Activated T-cell treated with anti-CD3 and anti-CD28 coated beads, Interleukin-2, amount 50 U/mL, for 1 hour (primary cell): ENCODE measurements around the gene TLCD3A.
"Not testable (repeated sequence)": the region's sequence is repeated elsewhere in the genome, so short reads cannot be mapped to it uniquely, and the experiment has no call there.

Source experiments
- DNase-seq: peaks from one replicate; pipeline ENCODE4 v3.0.0-alpha.2; 2020

TLCD3A gene

GRCh38 chr17:732067-732901 lies at the start of gene TLCD3A:
Gene TLCD3A, plus strand, starts transcription at chr17:732596. Its CDS starts 52 bp downstream, at chr17:732648.
- peak; percentile 65 for DNase-seq

GRCh38 chr17:683040-683439 lies 49.4 kb upstream of the TLCD3A start:
- no peak for DNase-seq

GRCh38 chr17:683499-684254 lies 48.7 kb upstream of the TLCD3A start:
- no peak for DNase-seq

GRCh38 chr17:685006-685405 lies 47.4 kb upstream of the TLCD3A start:
- no peak for DNase-seq

GRCh38 chr17:688100-688989 lies 44.1 kb upstream of the TLCD3A start:
- DNase-seq = no peak

GRCh38 chr17:689556-690275 lies 42.7 kb upstream of the TLCD3A start:
- DNase-seq = no peak

GRCh38 chr17:690361-690760 lies 42.0 kb upstream of the TLCD3A start:
- no peak for DNase-seq

- DNase-seq = no peak
Measured at GRCh38 chr17:691423-691822, 41.0 kb upstream of the TLCD3A start.

GRCh38 chr17:692116-692515 lies 40.3 kb upstream of the TLCD3A start:
- DNase-seq = no peak

GRCh38 chr17:693791-694638 lies 38.4 kb upstream of the TLCD3A start:
- no peak for DNase-seq

- no peak for DNase-seq
Measured at GRCh38 chr17:696369-696768, 36.0 kb upstream of the TLCD3A start.

- no peak for DNase-seq
Measured at GRCh38 chr17:697682-698081, 34.7 kb upstream of the TLCD3A start.

- DNase-seq = not testable (repeated sequence)
Measured at GRCh38 chr17:698096-698495, 34.3 kb upstream of the TLCD3A start.

- no peak for DNase-seq
Measured at GRCh38 chr17:699345-699744, 33.1 kb upstream of the TLCD3A start.

GRCh38 chr17:700504-701094 lies 31.8 kb upstream of the TLCD3A start:
- no peak for DNase-seq

- no peak for DNase-seq
Measured at GRCh38 chr17:703081-703875, 29.1 kb upstream of the TLCD3A start.

GRCh38 chr17:704111-704864 lies 28.1 kb upstream of the TLCD3A start:
- no peak for DNase-seq

GRCh38 chr17:705011-705410 lies 27.4 kb upstream of the TLCD3A start:
- DNase-seq = no peak

GRCh38 chr17:705863-706262 lies 26.5 kb upstream of the TLCD3A start:
- no peak for DNase-seq
